Keratinocyte (primary cell): ENCODE measurements around the gene ESR2. TPM values are rescaled to one million over a fixed set of nuclear protein-coding genes. Genes with fewer than 3 reads are reported as not detected.
"Not testable (repeated sequence)": the region's sequence is repeated elsewhere in the genome, so short reads cannot be mapped to it uniquely, and the experiment has no call there.

Source experiments
- DNase-seq: peaks from one replicate; pipeline ENCODE4 v3.0.0-alpha.2; 2011; ENCODE audit warnings: low read depth, missing footprints, low spot score
- FAIRE-seq: peaks from 2 replicates; lab custom pipeline; 2011; peaks lifted over from hg19 to GRCh38; lab: Jason Lieb, UNC
- H2AFZ ChIP-seq: 2 replicates; pipeline ENCODE4 v1.6.0; 2012; ENCODE audit warnings: low read length, control low read depth, inconsistent platforms; ENCODE audit not compliant: control insufficient read depth
- H3K27ac ChIP-seq: 2 replicates; pipeline ENCODE4 v1.5.1; 2011; ENCODE audit warnings: low read length; ENCODE audit not compliant: control insufficient read depth, insufficient read depth
- H3K27me3 ChIP-seq: 3 replicates; pipeline ENCODE4 v1.6.0; 2011; ENCODE audit warnings: low read length; ENCODE audit not compliant: control insufficient read depth, insufficient read depth; ENCODE audit errors: extremely low read depth
- H3K36me3 ChIP-seq, 2 experiments: 2 replicates in 1 of 2; 3 replicates in 1 of 2; pipeline ENCODE4 v1.5.1; 2011; ENCODE audit warnings: low read length in 2 of 2, mild to moderate bottlenecking in 1 of 2; ENCODE audit not compliant: control insufficient read depth in 2 of 2, insufficient read depth in 2 of 2; ENCODE audit errors: extremely low read depth in 1 of 2
- H3K4me1 ChIP-seq: 3 replicates; pipeline ENCODE4 v1.5.1; 2011; ENCODE audit warnings: low read length; ENCODE audit not compliant: control insufficient read depth, insufficient read depth; ENCODE audit errors: extremely low read depth
- H3K4me2 ChIP-seq: 3 replicates; pipeline ENCODE4 v1.6.0; 2011; ENCODE audit warnings: low read depth, low read length; ENCODE audit not compliant: control insufficient read depth, insufficient read depth; ENCODE audit errors: extremely low read depth
- H3K4me3 ChIP-seq, 3 experiments: fragments of 200-600 bp in 1 of 3; sonication (generic) in 1 of 3; 2 replicates in 2 of 3; 3 replicates in 1 of 3; pipeline ENCODE4 v1.5.1; 2011 to 2016; ENCODE audit warnings: low read length in 3 of 3, mild to moderate bottlenecking in 3 of 3, control low read depth in 2 of 3, inconsistent platforms in 1 of 3, low read depth in 1 of 3, mixed read lengths in 1 of 3, mixed run types in 1 of 3, moderate library complexity in 1 of 3; ENCODE audit not compliant: control insufficient read depth in 2 of 3, insufficient read depth in 2 of 3; ENCODE audit errors: extremely low read depth in 1 of 3
- H3K79me2 ChIP-seq: 2 replicates; pipeline ENCODE4 v1.6.0; 2012; ENCODE audit warnings: low read length; ENCODE audit not compliant: control insufficient read depth, insufficient read depth
- H3K9ac ChIP-seq: 3 replicates; pipeline ENCODE4 v1.6.0; 2011; ENCODE audit warnings: low read length; ENCODE audit not compliant: control insufficient read depth, insufficient read depth; ENCODE audit errors: extremely low read depth
- H3K9me1 ChIP-seq: 3 replicates; pipeline ENCODE4 v1.6.0; 2011; ENCODE audit warnings: low read length; ENCODE audit not compliant: control insufficient read depth, insufficient read depth; ENCODE audit errors: extremely low read depth
- H3K9me3 ChIP-seq: 2 replicates; pipeline ENCODE4 v1.5.1; 2012; ENCODE audit warnings: low read depth, low read length; ENCODE audit not compliant: control insufficient read depth
- H4K20me1 ChIP-seq: 3 replicates; pipeline ENCODE4 v1.6.0; 2011; ENCODE audit warnings: low read length; ENCODE audit not compliant: control insufficient read depth, insufficient read depth; ENCODE audit errors: extremely low read depth
- EZH2 ChIP-seq: IDR thresholded peaks from one replicate; pipeline ENCODE4 v1.6.1; 2012; ENCODE audit warnings: inconsistent platforms, mild to moderate bottlenecking, low read length, moderate library complexity
- dilution Hi-C: fragments of 300-500 bp; cut with MboI; formaldehyde crosslinking; loops from one replicate; pipeline ENCODE4 v1.7.0; 2020; ENCODE audit warnings: low sequenced_read_pairs; ENCODE audit not compliant: extremely low pct_ligation_motif_present
- polyA plus RNA-seq, 5 experiments: library from polyadenylated mRNA; depleted of rRNA in 3 of 5; stranded (reverse) in 3 of 5; stranded (forward) in 1 of 5; unstranded in 1 of 5; fragments of >200 nt; gene quantifications; 1 replicate in 1 of 5; 2 replicates in 3 of 5; 3 replicates in 1 of 5; pipeline versions ENCODE4 v1.2.1 to v1.2.3, GENCODE V29; 2011 to 2012; ENCODE audit warnings: missing spikeins in 2 of 5, low read depth in 1 of 5, low replicate concordance in 1 of 5
- TF ChIP-seq, protein P1 (sequence below), 3 experiments: IDR thresholded peaks in 1 of 3; conservative IDR thresholded peaks in 1 of 3; optimal IDR thresholded peaks in 1 of 3; 2 replicates in 2 of 3; 3 replicates in 1 of 3; pipeline versions ENCODE3 to v1.5.1; 2011; ENCODE audit warnings: low read length in 3 of 3, mild to moderate bottlenecking in 3 of 3, moderate library complexity in 2 of 3, control low read depth in 1 of 3, inconsistent platforms in 1 of 3; ENCODE audit not compliant: insufficient read depth in 2 of 3; ENCODE audit errors: extremely low read depth in 1 of 3

Gene ESR2
- polyA plus RNA-seq, 1 donor (not counting 4 experiments of a cell fraction or from before 2014, with no cell fraction given), result 0.03 TPM

DNA sequence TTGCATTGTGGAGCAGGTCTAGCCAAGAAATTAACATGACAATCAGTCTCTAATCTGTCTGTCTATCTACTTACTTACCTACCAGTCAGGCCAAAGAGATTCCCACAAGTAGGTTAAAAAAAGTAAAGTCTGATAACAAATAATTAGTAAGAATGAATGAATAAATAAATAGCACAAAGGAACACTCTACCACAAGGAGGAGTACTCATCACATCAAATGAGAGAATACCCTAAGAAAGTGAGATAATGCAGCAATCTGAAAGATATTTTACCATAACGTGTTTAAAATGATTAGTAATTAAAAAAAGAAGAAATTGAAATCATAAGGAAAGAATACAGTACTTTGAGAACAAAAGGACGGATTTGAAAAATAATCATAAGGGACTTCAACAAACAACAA, 254.1 kb downstream of the ESR2 start:
- DNase-seq, result no peak
- dilution Hi-C loops, result loop anchor here (25.0 kb wide), 1 partner anchor 247 kb away; the partner anchor contains the start of gene ESR2
- no peak overlapping the region for H2AFZ ChIP-seq
- no peaks in the 10 kb centered on the region for H4K20me1 ChIP-seq
- no peak for TF ChIP-seq EZH2
- TF ChIP-seq, protein P1, sequence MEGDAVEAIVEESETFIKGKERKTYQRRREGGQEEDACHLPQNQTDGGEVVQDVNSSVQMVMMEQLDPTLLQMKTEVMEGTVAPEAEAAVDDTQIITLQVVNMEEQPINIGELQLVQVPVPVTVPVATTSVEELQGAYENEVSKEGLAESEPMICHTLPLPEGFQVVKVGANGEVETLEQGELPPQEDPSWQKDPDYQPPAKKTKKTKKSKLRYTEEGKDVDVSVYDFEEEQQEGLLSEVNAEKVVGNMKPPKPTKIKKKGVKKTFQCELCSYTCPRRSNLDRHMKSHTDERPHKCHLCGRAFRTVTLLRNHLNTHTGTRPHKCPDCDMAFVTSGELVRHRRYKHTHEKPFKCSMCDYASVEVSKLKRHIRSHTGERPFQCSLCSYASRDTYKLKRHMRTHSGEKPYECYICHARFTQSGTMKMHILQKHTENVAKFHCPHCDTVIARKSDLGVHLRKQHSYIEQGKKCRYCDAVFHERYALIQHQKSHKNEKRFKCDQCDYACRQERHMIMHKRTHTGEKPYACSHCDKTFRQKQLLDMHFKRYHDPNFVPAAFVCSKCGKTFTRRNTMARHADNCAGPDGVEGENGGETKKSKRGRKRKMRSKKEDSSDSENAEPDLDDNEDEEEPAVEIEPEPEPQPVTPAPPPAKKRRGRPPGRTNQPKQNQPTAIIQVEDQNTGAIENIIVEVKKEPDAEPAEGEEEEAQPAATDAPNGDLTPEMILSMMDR (optimal IDR thresholded peaks at IDR 0.05 in 1 of 3, IDR thresholded peaks at IDR 0.05 in 1 of 3, conservative IDR thresholded peaks at IDR 0.05 in 1 of 3; ENCODE audit: extremely low read depth in 1 of 3, insufficient read depth in 2 of 3, low read length in 3 of 3), result peak in 1 of 3 experiments; percentile 33
- no peaks in the 10 kb centered on the region for H3K4me1 ChIP-seq
- H3K79me2 ChIP-seq, result no peaks in the 10 kb centered on the region
- no peak overlapping the region for H3K4me3 ChIP-seq
- no peak overlapping the region for H3K4me2 ChIP-seq
- H3K27ac ChIP-seq, result no peak overlapping the region
- H3K27me3 ChIP-seq, result no peaks in the 10 kb centered on the region
- FAIRE-seq, result no peak
- no peak overlapping the region for H3K9ac ChIP-seq
- H3K36me3 ChIP-seq, result no peaks in the 10 kb centered on the region
- no peaks in the 10 kb centered on the region for H3K9me3 ChIP-seq
- H3K9me1 ChIP-seq, result no peaks in the 10 kb centered on the region

DNA sequence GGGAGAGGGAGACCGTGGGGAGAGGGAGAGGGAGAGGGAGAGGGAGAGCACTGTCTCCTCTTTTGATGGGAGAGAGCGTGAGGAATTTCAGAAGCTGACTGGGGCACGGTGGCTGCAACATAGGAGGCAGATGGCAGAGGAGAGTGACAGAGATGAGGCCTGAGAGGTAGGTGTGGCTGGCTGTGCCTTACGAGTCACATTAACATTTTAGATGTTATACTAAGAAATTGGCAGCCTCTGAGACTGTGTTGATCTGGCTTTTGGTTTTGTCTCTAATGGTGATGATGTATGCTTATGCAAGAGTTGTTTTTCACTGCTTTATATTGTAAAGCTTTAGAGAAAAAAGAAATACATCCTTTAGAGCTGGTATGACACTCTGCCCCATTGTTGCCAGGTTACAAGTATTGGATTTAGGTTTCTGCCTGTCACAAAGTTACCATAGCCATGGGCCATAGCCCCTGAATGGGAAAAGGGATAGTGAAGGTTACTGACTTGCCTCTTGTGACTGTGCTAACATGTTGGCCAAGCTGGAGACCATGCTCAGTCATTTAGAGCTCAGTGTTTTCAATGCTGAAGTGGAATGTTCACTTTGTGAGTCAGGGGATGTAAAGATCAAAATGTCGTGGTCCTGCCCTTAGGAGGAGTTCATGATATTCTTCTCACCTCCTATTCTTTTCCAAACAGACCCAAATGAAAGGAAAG, 255.2 kb downstream of the ESR2 start:
- no peaks in the 10 kb centered on the region for H3K9me1 ChIP-seq
- H4K20me1 ChIP-seq, result no peaks in the 10 kb centered on the region
- no peak overlapping the region for H3K9ac ChIP-seq
- H3K9me3 ChIP-seq, result no peaks in the 10 kb centered on the region
- no peaks in the 10 kb centered on the region for H3K27me3 ChIP-seq
- H3K4me1 ChIP-seq, result no peaks in the 10 kb centered on the region
- no peak overlapping the region for H3K4me3 ChIP-seq
- no peak overlapping the region for H3K27ac ChIP-seq
- no peaks in the 10 kb centered on the region for H3K36me3 ChIP-seq
- DNase-seq, result no peak
- H3K79me2 ChIP-seq, result no peaks in the 10 kb centered on the region
- no peak overlapping the region for H2AFZ ChIP-seq
- no peak overlapping the region for H3K4me2 ChIP-seq
- dilution Hi-C loops, result loop anchor here (25.0 kb wide), 1 partner anchor 248 kb away; the partner anchor contains the start of gene ESR2
- TF ChIP-seq, protein P1 (optimal IDR thresholded peaks at IDR 0.05 in 1 of 3, IDR thresholded peaks at IDR 0.05 in 1 of 3, conservative IDR thresholded peaks at IDR 0.05 in 1 of 3; ENCODE audit: extremely low read depth in 1 of 3, insufficient read depth in 2 of 3, low read length in 3 of 3), result no peak
- no peak for TF ChIP-seq EZH2
- FAIRE-seq, result no peak

DNA sequence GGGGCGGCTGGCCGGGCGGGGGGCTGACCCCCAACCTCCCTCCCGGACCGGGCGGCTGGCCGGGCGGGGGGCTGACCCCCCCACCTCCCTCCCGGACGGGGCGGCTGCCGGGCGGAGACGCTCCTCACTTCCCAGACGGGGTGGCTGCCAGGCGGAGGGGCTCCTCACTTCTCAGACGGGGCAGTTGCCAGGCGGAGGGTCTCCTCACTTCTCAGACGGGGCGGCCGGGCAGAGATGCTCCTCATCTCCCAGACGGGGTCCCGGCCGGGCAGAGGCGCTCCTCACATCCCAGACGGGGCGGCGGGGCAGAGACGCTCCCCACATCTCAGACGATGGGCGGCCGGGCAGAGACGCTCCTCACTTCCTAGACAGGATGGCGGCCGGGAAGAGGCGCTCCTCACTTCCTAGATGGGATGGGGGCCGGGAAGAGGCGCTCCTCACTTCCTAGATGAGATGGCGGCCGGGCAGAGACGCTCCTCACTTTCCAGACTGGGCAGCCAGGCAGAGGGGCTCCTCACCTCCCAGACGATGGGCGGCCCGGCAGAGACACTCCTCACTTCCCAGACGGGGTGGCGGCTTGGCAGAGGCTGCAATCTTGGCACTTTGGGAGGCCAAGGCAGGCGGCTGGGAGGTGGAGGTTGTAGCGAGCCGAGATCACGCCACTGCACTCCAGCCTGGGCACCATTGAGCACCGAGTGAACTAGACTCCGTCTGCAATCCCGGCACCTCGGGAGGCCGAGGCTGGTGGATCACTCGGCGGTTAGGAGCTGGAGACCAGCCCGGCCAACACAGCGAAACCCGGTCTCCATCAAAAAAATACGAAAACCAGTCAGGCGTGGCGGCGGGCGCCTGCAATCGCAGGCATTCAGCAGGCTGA, 256.1 kb downstream of the ESR2 start:
- H3K9me3 ChIP-seq, H3K4me1 ChIP-seq, H2AFZ ChIP-seq, H3K36me3 ChIP-seq, H3K79me2 ChIP-seq, H3K4me3 ChIP-seq, H3K27ac ChIP-seq, H3K9ac ChIP-seq, FAIRE-seq, H3K27me3 ChIP-seq, H4K20me1 ChIP-seq, H3K9me1 ChIP-seq, DNase-seq, H3K4me2 ChIP-seq: not testable (repeated sequence)
- dilution Hi-C loops, result loop anchor here (25.0 kb wide), 1 partner anchor 249 kb away; the partner anchor contains the start of gene ESR2
